Measurements from ENCODE around the gene ASXL2.

The ASXL2 gene

DNA sequence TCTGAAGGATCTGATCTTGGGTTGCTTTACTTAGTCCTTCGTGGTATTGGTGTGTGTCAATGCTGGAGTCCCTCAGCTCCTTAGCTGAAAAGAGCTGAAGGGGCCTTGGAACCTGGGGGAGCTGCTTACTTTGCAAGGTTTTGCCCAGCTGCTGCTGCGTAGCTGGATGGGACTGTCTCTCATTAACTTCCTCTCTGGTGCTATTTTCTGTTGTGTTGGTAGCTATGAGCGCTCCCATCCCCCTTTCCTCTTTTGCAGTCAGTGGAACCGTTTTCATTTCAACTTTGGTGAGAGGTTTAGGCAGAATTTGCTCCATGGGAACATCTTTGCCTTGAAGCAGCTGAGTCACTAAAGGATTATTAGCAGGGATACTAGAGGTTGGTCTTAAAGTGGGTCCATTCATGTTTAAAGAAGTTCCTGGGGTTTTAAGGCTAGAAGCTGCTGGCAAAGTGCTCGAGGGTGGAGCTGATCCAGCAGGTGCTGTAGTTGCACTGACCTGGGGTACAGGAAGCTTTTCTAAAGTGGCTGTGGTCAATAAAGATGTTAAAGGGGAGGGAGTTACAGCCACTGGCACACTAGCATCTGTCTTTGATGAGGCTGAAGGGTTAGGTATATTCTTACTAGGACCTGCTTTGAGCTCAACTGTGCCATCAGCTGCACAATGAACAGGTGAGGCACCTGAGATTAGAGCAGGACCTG is 135.0 kb downstream of the ASXL2 start:
- H3K27ac ChIP-seq (ENCODE audit: insufficient read depth, low read length, poor library complexity, severe bottlenecking): no peak overlapping the region
- H3K4me3 ChIP-seq (ENCODE audit: insufficient read depth, low read depth, low read length, poor library complexity, severe bottlenecking): no peak overlapping the region
- no peaks in the 10 kb centered on the region for H3K27me3 ChIP-seq (replicated peaks; ENCODE audit: control insufficient read depth, insufficient read depth, low read length, poor library complexity, severe bottlenecking)
- H3K36me3 ChIP-seq (ENCODE audit: control insufficient read depth, insufficient read depth, low read length): peaks cover 40% of the 10 kb centered on the region
- no peaks in the 10 kb centered on the region for H3K9me3 ChIP-seq (ENCODE audit: control insufficient read depth, low read length)
- no peak for DNase-seq
- no peaks in the 10 kb centered on the region for H3K4me1 ChIP-seq (ENCODE audit: control insufficient read depth, insufficient read depth, low read length, poor library complexity, severe bottlenecking)

DNA sequence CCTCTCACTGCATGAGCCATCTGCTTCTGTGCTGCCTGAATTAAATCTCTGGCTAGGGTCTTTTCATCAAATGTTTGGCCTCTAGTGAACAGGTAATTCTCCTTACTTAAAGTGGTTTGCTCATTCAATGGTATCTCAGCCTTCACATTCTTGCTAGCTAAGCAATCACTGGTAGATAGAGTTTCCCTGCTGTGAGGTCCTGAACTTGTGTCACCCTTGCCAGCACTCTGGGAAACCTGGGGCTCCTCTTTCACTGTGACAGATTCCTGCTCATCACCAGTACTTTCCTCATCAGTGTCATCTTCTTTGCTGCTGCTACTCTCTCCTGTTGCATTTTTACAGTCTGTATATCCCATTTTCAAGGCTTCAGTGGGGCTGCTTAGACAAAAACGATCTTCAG is 135.8 kb downstream of the ASXL2 start:
- DNase-seq: no peak
- Histone ChIP-seq H3K27me3 (replicated peaks; ENCODE audit: control insufficient read depth, insufficient read depth, low read length, poor library complexity, severe bottlenecking) (no peaks in the 10 kb centered on the region), H3K9me3 (ENCODE audit: control insufficient read depth, low read length) (no peaks in the 10 kb centered on the region), H3K36me3 (ENCODE audit: control insufficient read depth, insufficient read depth, low read length) (peaks cover 35% of the 10 kb centered on the region), H3K4me3 (ENCODE audit: insufficient read depth, low read depth, low read length, poor library complexity, severe bottlenecking) (no peak overlapping the region), H3K4me1 (ENCODE audit: control insufficient read depth, insufficient read depth, low read length, poor library complexity, severe bottlenecking) (no peaks in the 10 kb centered on the region), H3K27ac (ENCODE audit: insufficient read depth, low read length, poor library complexity, severe bottlenecking) (no peak overlapping the region)

DNA sequence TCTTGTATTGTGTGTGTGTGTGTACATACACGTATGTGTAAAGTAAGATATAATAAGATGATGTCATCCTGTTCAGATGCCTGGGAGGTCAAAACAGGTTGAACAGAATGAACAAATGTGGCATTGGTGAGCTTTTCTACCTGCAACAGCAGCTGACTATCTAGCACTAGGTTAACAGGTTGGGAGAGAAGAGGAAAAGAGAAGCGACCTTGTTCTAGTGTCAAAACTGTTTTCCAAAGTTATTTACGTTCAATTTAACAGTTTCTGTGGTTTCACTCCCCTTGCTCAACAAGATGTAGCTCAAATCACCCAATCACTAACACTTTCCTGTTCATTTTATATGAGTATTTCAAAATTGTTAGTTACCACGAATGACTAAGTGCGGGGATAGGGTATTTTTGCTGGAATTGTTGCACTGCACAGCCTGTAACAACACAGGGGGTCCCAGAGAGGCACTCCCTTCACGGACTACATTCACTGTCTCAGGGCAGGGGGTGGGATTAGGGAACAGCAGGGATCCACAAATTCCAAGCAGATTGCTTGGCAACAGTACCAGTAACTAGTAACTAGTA is 137.4 kb downstream of the ASXL2 start:
- H3K27me3 ChIP-seq (replicated peaks; ENCODE audit: control insufficient read depth, insufficient read depth, low read length, poor library complexity, severe bottlenecking): no peaks in the 10 kb centered on the region
- no peak for DNase-seq
- no peaks in the 10 kb centered on the region for H3K9me3 ChIP-seq (ENCODE audit: control insufficient read depth, low read length)
- H3K4me3 ChIP-seq (ENCODE audit: insufficient read depth, low read depth, low read length, poor library complexity, severe bottlenecking): no peak overlapping the region
- no peak overlapping the region for H3K27ac ChIP-seq (ENCODE audit: insufficient read depth, low read length, poor library complexity, severe bottlenecking)
- peaks cover 35% of the 10 kb centered on the region for H3K36me3 ChIP-seq (ENCODE audit: control insufficient read depth, insufficient read depth, low read length)
- no peaks in the 10 kb centered on the region for H3K4me1 ChIP-seq (ENCODE audit: control insufficient read depth, insufficient read depth, low read length, poor library complexity, severe bottlenecking)

DNA sequence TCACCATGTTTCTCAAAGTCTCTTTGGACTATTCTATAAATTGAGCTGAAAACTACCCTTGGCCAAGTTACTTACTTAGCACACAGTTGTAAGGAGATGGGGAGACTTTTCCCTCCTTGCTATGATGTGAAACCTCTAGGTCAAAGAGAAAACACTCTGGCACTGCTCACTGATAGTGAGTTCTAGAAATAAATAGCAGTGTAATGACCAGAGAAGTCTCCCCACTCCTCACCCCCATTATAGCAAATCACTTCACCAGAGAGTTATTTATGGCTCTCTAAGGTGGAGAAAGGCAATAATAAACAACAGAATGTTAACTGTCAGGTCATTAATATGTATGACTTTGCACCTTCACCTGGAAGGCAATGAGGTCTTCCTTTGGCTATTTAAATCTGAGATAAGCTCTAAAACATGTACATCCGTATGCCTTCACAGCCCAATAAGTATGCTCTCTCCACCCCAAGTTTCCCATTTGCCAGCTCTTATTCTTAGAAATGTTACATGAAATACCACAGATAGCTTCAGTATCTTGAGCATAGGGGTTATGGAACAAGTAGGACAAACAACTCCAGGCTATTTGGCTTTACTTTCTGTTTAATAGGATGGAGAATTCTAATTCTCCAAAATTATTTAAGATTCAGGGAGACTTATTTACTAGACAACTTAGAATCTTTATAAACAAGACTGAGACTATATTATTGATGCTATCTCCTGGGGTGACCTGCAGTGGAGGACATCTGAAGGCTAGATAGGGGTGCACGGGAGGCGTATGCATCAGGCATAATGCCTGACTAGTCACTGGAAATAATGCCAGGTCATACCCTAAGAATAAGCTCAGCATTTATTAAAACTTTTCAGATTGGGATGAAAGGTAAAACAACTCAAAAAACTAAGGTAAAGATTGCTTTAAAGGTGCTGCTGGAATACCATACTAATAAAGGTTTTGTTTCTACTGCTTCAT is 139.6 kb downstream of the ASXL2 start:
- Histone ChIP-seq H3K27ac (ENCODE audit: insufficient read depth, low read length, poor library complexity, severe bottlenecking) (no peak overlapping the region), H3K9me3 (ENCODE audit: control insufficient read depth, low read length) (no peaks in the 10 kb centered on the region), H3K4me1 (ENCODE audit: control insufficient read depth, insufficient read depth, low read length, poor library complexity, severe bottlenecking) (no peaks in the 10 kb centered on the region), H3K27me3 (replicated peaks; ENCODE audit: control insufficient read depth, insufficient read depth, low read length, poor library complexity, severe bottlenecking) (no peaks in the 10 kb centered on the region), H3K4me3 (ENCODE audit: insufficient read depth, low read depth, low read length, poor library complexity, severe bottlenecking) (no peak overlapping the region), H3K36me3 (ENCODE audit: control insufficient read depth, insufficient read depth, low read length) (peaks cover 19% of the 10 kb centered on the region)
- DNase-seq: no peak

DNA sequence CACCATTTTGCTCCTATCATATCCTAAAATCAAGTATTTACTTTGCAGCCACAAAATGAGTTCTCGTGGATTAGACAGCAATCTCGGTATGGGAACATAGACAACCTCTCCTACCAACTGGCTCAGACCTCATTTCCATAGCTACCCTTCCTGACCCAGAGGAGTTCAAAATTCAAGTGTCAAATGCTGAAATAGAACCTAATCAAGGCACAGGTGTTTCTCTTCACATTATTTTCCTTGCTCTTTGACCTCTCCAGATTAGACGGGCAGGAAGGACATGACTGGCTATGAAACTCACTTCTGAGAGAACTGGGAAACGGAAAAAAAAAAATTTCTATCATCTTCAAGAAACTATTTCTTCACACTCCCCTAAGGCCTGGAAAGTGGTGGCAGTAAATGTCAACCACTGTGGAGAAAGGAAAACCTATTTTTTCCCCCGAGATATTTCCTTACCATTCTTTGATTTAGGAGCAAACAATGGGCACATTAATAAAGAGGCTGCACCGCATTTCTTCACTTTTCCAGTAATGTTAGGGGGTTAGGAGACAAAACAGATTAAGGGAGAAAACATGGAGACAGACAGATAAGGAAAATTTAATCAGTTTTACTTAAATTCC is 141.3 kb downstream of the ASXL2 start:
- no peak overlapping the region for H3K4me3 ChIP-seq (ENCODE audit: insufficient read depth, low read depth, low read length, poor library complexity, severe bottlenecking)
- H3K27ac ChIP-seq (ENCODE audit: insufficient read depth, low read length, poor library complexity, severe bottlenecking): no peak overlapping the region
- peaks cover 3% of the 10 kb centered on the region for H3K36me3 ChIP-seq (ENCODE audit: control insufficient read depth, insufficient read depth, low read length)
- H3K4me1 ChIP-seq (ENCODE audit: control insufficient read depth, insufficient read depth, low read length, poor library complexity, severe bottlenecking): no peaks in the 10 kb centered on the region
- DNase-seq: no peak
- H3K9me3 ChIP-seq (ENCODE audit: control insufficient read depth, low read length): no peaks in the 10 kb centered on the region
- H3K27me3 ChIP-seq (replicated peaks; ENCODE audit: control insufficient read depth, insufficient read depth, low read length, poor library complexity, severe bottlenecking): no peaks in the 10 kb centered on the region

DNA sequence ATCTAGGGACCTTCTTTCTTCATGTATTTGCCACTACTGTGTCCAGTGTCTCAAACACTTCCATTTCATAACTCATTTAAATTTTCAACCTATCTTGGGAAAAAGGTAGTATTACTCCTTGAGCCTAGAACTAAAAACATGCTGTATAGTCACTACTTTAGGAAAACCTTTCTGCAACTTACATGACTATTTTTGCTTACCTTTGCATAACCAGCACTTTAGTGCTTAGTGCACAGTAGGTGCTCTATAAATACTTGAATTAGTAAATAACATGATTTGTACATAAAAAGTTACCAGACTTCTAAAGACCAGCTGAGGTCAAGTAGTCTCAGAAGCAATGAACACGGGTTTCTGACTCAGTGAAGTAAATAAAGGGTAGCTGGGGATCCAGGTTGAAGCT is 142.5 kb downstream of the ASXL2 start:
- Histone ChIP-seq H3K9me3 (ENCODE audit: control insufficient read depth, low read length) (no peaks in the 10 kb centered on the region), H3K27me3 (replicated peaks; ENCODE audit: control insufficient read depth, insufficient read depth, low read length, poor library complexity, severe bottlenecking) (no peaks in the 10 kb centered on the region), H3K36me3 (ENCODE audit: control insufficient read depth, insufficient read depth, low read length) (no peaks in the 10 kb centered on the region), H3K4me3 (ENCODE audit: insufficient read depth, low read depth, low read length, poor library complexity, severe bottlenecking) (no peak overlapping the region), H3K27ac (ENCODE audit: insufficient read depth, low read length, poor library complexity, severe bottlenecking) (no peak overlapping the region), H3K4me1 (ENCODE audit: control insufficient read depth, insufficient read depth, low read length, poor library complexity, severe bottlenecking) (no peaks in the 10 kb centered on the region)
- DNase-seq: no peak

DNA sequence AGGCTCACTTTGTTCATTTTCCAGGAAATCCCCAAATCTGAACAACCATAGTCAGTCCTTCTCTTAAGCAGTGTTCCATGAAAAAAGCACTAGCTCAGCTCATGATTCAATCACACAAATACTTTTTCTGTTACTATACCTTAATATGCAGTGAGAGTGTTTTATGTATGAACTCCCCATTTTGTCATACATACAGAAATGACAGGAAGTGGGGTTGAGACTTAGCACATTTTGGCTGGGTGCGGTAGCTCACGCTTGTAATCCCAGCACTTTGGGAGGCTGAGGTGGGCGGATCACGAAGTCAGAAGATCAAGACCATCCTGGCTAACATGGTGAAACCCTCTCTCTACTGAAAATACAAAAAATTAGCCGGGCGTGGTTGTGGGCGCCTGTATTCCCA is 149.7 kb downstream of the ASXL2 start:
- H3K9me3 ChIP-seq (ENCODE audit: control insufficient read depth, low read length): no peaks in the 10 kb centered on the region
- no peaks in the 10 kb centered on the region for H3K27me3 ChIP-seq (replicated peaks; ENCODE audit: control insufficient read depth, insufficient read depth, low read length, poor library complexity, severe bottlenecking)
- H3K4me3 ChIP-seq (ENCODE audit: insufficient read depth, low read depth, low read length, poor library complexity, severe bottlenecking): no peak overlapping the region
- DNase-seq: no peak
- no peaks in the 10 kb centered on the region for H3K36me3 ChIP-seq (ENCODE audit: control insufficient read depth, insufficient read depth, low read length)
- H3K4me1 ChIP-seq (ENCODE audit: control insufficient read depth, insufficient read depth, low read length, poor library complexity, severe bottlenecking): no peaks in the 10 kb centered on the region
- no peak overlapping the region for H3K27ac ChIP-seq (ENCODE audit: insufficient read depth, low read length, poor library complexity, severe bottlenecking)

DNA sequence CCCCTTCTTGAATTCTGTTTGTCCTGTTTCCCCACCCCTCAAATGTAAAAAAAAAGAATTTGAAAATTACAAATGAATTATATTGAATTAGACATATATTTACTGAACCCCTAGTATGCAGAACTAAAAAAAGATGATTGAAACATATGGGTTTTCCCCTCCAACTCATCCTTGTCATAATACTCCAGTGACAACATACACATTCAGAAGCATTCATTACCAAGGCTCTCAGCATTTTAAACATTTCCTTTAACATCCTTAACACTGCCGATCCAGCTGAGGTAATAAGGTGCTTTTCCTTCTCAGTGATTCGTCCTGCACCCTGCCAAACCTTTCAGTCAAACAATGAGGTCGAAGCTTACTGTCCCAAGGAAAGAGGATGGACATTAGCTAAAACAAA is 151.8 kb downstream of the ASXL2 start:
- DNase-seq: no peak
- Histone ChIP-seq H3K36me3 (ENCODE audit: control insufficient read depth, insufficient read depth, low read length) (no peaks in the 10 kb centered on the region), H3K9me3 (ENCODE audit: control insufficient read depth, low read length) (no peaks in the 10 kb centered on the region), H3K27me3 (replicated peaks; ENCODE audit: control insufficient read depth, insufficient read depth, low read length, poor library complexity, severe bottlenecking) (no peaks in the 10 kb centered on the region), H3K4me1 (ENCODE audit: control insufficient read depth, insufficient read depth, low read length, poor library complexity, severe bottlenecking) (no peaks in the 10 kb centered on the region), H3K27ac (ENCODE audit: insufficient read depth, low read length, poor library complexity, severe bottlenecking) (no peak overlapping the region), H3K4me3 (ENCODE audit: insufficient read depth, low read depth, low read length, poor library complexity, severe bottlenecking) (no peak overlapping the region)

DNA sequence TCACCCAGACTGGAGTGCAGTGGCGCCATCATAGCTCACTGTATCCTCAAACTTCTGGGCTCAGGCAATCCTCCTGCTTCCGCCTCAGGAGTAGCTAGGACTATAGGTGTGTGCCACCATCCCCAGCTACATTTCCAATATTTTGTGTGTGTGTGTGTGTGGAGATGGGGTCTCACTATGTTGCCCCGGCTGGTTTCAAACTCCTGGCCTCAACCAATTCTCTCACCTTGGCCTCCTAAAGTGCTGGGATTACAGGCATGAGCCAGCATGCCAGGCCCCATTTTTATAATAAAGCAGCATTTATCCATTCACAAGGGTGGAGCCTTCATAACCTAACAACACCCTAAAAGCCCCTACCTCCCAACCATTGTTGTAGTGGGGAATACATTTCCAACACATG is 152.4 kb downstream of the ASXL2 start:
- no peak for DNase-seq
- H3K9me3 ChIP-seq (ENCODE audit: control insufficient read depth, low read length): no peaks in the 10 kb centered on the region
- H3K4me3 ChIP-seq (ENCODE audit: insufficient read depth, low read depth, low read length, poor library complexity, severe bottlenecking): no peak overlapping the region
- no peak overlapping the region for H3K27ac ChIP-seq (ENCODE audit: insufficient read depth, low read length, poor library complexity, severe bottlenecking)
- no peaks in the 10 kb centered on the region for H3K4me1 ChIP-seq (ENCODE audit: control insufficient read depth, insufficient read depth, low read length, poor library complexity, severe bottlenecking)
- H3K36me3 ChIP-seq (ENCODE audit: control insufficient read depth, insufficient read depth, low read length): no peaks in the 10 kb centered on the region
- H3K27me3 ChIP-seq (replicated peaks; ENCODE audit: control insufficient read depth, insufficient read depth, low read length, poor library complexity, severe bottlenecking): no peaks in the 10 kb centered on the region
